HG02763 (cell line): ENCODE measurements around the gene ACAD9.
"Not testable (repeated sequence)": the region's sequence is repeated elsewhere in the genome, so short reads cannot be mapped to it uniquely, and the experiment has no call there.

Experiments used
- ATAC-seq: cut with Tn5 transposase; IDR thresholded peaks from one replicate; pipeline ENCODE4 v1.9.1; 2021; ENCODE audit warnings: mild to moderate bottlenecking, moderate library complexity; ENCODE audit not compliant: unreplicated experiment

ACAD9 gene

GRCh38 chr3:128889139-128889894 is 9.9 kb downstream of the ACAD9 start:
- no peak for ATAC-seq

- ATAC-seq, result no peak
Observed at GRCh38 chr3:128895843-128896697, 16.6 kb downstream of the ACAD9 start.

GRCh38 chr3:128902426-128902825 is 23.0 kb downstream of the ACAD9 start:
- no peak for ATAC-seq

GRCh38 chr3:128903501-128903900 is 24.1 kb downstream of the ACAD9 start:
- ATAC-seq, result no peak

- no peak for ATAC-seq
Observed at GRCh38 chr3:128906031-128906803, 26.8 kb downstream of the ACAD9 start.

DNA sequence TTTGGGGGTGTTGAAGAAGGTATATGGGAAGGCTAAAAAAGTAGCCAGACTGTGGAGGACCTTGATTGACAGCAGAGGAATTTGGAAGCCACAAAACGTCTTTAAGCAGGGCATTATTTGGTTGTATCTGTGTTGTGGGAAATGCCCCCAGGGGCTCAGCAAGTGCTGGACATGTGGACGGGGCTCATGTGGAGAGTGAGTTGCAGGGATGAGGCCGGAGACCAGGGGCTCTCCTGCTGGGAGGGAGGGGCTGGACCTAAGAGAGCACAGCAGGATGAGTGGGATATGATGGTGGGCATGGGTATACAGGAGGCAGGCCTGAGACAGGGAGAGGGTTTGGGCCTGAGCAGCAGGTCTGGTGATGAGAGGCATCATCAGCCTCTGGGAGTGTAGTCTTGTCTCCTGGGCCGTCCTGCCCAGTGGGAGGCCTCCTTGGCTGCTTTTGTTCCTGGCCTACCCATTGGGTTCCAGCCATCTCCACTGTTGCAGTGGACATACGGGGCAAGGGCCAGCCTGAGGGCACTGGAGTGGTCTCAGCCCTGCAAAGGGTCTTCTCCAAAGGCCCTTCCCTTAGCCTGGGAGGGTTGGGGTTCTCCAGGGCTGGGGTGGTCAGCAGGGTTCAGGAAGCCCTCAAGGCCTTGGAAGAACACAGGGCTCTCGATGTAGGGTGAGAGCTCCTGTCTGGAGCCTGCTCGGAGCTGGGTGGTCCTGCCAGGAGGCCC is 27.5 kb downstream of the ACAD9 start:
- ATAC-seq, result no peak

DNA sequence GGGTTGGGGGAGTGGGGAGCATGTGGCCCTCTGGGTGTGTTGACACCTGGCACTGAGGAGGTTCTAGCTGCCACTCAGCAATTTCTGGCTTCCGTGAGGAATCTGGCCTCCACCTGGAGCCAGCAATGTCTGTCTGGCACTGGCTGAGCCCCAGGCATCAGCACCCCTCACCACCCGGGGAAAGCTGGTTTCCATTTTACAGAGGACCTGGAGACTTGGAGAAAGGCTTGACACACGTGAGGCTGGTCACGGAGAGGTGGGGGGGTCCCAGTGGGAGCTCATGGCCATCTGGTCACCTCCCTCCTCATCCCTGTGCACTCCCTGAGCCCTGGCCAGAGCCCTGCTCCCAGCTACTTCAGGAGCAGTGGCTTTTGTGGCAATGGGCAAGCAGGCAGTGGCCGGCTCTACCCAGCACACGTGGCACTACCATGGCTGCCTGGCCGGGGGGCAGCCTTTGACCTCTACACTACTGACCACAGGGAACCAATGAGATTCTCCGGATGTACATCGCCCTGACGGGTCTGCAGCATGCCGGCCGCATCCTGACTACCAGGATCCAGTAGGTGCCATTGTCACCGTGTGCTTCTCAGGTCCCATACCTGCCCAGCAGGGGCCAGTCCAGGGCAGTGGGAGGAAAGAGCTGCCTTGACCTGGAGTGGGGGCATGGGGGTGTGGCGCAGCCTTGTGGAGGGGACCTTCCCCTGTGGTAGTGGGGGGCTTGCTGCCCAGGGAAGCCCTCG is 28.5 kb downstream of the ACAD9 start:
- no peak for ATAC-seq

DNA sequence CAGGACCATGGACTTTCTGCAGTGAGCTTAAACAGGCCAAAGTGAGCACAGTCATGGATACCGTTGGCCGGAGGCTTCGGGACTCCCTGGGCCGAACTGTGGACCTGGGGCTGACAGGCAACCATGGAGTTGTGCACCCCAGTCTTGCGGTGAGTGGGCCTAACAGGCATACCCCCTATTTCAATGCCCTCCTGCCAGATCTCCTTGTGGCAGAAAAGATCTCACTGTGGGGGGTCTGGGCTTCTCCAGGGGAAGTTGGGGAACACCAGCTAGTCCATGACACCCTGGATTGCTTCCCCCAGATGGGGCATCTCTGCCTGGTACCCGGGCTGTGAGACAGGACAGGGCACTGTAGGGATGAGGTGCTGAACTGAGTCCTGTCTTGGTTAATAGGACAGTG is 29.5 kb downstream of the ACAD9 start:
- no peak for ATAC-seq

GRCh38 chr3:128910006-128910405 is 30.6 kb downstream of the ACAD9 start:
- no peak for ATAC-seq

- ATAC-seq, result no peak
Observed at GRCh38 chr3:128911911-128912310, 32.5 kb downstream of the ACAD9 start.

DNA sequence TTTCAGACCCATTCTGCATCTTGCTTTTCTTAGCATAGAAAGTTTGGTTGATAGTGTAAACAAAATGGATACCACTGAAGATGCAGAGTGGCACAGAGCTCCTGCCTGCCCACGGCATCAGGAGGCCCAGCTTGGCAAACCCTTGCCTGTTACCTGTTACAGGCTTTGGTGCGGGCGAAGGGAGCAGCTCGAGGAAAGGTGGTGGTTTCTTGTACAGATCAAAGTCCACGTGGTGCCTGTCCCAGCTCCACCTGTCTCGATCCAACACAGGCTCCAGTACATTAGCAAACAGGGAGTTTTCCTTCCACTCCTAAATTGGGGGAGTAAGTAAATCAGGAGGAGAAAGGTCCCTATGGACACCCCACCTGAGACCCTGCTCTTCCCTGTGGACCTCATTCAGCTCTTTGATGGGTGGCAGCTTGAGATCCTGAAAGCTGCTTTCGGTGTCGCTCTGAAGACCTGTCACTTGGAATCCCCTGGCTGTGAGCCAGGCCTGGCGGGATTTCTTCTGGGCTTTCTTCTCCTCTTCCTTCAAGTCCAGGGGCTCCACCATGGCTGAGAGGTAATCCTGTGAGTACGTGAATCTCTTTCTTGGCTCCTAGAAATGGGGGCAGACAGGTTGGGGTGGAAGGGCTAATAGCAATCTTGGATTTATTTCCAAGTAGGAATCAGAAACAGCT is 35.7 kb downstream of the ACAD9 start:
- ATAC-seq, result no peak

DNA sequence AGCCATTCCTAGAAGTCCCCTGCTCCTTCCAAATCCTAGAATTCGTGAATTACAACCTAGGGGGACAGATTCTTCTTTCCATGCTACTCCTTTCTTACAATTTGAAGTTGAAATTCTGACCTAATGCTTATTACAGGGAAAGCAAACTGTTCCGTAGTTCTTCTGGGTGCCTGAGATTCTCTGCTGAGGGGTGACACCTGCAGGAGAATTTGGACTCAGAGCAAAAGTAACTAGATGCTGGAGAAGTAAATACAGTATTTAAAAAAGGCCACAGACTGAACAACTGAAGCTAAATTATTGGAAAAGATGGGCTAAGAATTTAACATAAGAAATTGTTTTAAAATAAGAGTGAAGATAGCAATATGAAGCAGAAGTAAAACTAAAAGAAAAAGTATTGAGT is 37.9 kb downstream of the ACAD9 start:
- ATAC-seq, result no peak

DNA sequence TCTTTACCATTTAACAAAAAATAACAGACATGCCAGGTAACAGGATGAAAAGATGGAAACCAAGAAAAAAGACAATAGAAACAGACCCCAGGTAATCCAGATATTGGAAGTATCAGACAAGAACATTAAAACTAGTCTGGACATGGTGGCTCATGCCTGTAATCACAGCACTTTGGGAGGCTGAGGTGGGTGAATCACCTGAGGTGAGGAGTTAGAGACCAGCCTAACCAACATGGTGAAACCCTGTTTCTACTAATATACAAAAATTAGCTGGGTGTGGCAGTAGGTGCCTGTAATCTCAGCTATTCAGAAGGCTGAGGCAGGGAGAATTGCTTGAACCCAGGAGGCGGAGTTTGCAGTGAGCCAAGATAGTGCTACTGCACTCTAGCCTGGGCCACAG is 40.6 kb downstream of the ACAD9 start:
- no peak for ATAC-seq

DNA sequence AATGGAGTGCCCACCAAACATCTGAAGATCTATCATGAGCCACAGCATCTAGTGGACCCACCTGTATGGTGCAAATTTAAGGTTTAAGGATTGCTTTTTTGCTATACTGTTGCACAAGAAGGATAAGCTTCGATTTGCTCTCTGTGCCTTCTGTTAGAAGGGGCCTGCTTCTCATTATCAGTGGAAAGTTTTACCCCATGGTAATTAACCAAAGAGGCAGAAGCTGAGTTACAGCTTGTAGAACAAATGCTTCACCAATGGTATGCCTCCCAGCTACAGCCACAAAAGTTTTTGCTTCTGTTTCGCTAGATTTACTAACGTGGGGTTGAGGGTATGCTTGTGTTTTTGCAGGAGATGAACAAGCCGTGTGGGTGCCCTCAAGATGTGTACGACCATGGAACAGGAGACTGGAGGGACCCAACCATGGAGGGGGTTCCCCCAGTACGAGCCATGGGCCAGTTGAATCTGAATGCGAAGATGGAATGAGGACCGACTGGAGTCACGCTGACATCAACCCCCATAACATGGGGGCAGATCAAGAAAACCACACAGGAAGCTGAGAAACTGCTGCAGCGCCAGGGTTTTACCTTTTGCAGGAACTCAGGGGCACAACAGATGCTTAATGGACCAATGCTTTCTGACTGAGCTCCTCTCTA is 43.5 kb downstream of the ACAD9 start:
- ATAC-seq, result no peak

DNA sequence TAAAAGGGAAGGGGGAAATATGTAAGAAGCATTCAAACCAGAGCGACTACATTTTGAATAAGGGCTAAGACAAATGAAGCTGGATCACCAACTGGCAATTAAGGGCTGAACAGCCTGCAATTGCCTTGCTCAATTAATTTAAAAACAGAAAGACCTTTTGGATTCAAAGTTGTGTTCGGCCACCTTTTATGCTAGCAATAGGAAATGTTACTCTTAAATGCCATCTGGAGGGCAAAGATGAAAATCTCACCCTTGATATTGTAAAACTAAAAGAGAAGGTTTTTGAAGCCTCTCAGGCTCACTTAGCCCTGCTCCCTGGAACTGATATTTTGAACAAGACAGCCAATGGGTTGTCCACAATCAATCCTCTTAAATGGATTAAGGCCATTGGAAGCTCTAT is 44.2 kb downstream of the ACAD9 start:
- ATAC-seq, result no peak

GRCh38 chr3:128923986-128924385 is 44.6 kb downstream of the ACAD9 start:
- ATAC-seq, result not testable (repeated sequence)

GRCh38 chr3:128929364-128929763 is 49.9 kb downstream of the ACAD9 start:
- no peak for ATAC-seq

DNA sequence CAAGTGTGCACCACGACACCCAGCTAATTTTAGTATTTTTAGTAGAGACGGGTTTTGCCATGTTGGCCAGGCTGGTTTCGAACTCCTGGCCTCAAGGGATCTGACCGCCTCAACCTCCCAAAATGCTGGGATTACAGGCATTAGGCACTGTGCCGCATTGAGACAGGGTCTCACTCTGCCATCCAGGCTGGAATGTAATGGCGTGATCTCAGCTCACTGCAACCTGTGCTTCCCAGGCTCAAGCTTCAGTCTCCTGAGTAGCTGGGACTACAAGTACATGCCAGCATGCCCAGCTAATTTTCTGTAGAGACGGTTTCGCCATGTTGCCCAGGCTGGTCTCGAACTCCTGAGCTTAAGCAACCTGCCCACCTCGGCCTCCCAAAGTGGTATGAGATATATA is 51.6 kb downstream of the ACAD9 start:
- no peak for ATAC-seq
